WTC11 (cell line): Measurements from ENCODE around the gene SNX9. TPM values are rescaled to one million over a fixed set of nuclear protein-coding genes. Genes with fewer than 3 reads are reported as not detected.

ENCODE experiments used
- ATAC-seq: fragments of 200-7000 bp; cut with Tn5 transposase; 2 replicates; pipeline ENCODE4 v1.10.0; 2021; ENCODE audit warnings: mild to moderate bottlenecking, moderate library complexity
- CTCF ChIA-PET: fragments of 300-600 bp; sonication (Branson Sonifier 250); formaldehyde crosslinking; loops from one replicate; lab custom pipeline; 2021; ENCODE audit warnings: antibody characterized with exemption; lab: Charles Lee
- POLR2A ChIA-PET: fragments of 350-600 bp; sonication (Branson Sonifier 250); formaldehyde crosslinking; loops from one replicate; lab custom pipeline; 2021; ENCODE audit warnings: antibody characterized with exemption; lab: Charles Lee
- DNase-seq: peaks from one replicate; pipeline ENCODE4 v3.0.0; 2021; ENCODE audit warnings: low spot score
- H3K27ac Mint-ChIP-seq: 2 replicates; pipeline ENCODE4 v1.8.0; 2021; ENCODE audit warnings: mixed read lengths
- H3K27me3 Mint-ChIP-seq: 2 replicates; pipeline ENCODE4 v1.8.0; 2021; ENCODE audit warnings: low read depth, mild to moderate bottlenecking, moderate library complexity, mixed read lengths
- H3K36me3 Mint-ChIP-seq: 2 replicates; pipeline ENCODE4 v1.8.0; 2021; ENCODE audit warnings: mixed read lengths
- H3K4me1 Mint-ChIP-seq: 2 replicates; pipeline ENCODE4 v1.8.0; 2022; ENCODE audit warnings: mixed read lengths
- H3K4me3 Mint-ChIP-seq: 2 replicates; pipeline ENCODE4 v1.8.0; 2021; ENCODE audit warnings: mild to moderate bottlenecking, moderate library complexity, mixed read lengths
- H3K9me3 Mint-ChIP-seq: 2 replicates; pipeline ENCODE4 v1.8.0; 2021; ENCODE audit warnings: mixed read lengths
- CDX4 ChIP-seq: fragments of 250-450 bp; sonication (Bioruptor Pico); IDR thresholded peaks from 2 replicates; pipeline ENCODE4 v1.9.0; 2021; ENCODE audit warnings: moderate library complexity, mild to moderate bottlenecking, inconsistent platforms, borderline replicate concordance
- FOXK1 ChIP-seq: sonication (generic); formaldehyde crosslinking; IDR thresholded peaks from 2 replicates; pipeline ENCODE4 v1.8.0; 2022; ENCODE audit warnings: mild to moderate bottlenecking, moderate library complexity, missing genetic modification reagents
- FOXP1 ChIP-seq: sonication (generic); formaldehyde crosslinking; IDR thresholded peaks from 2 replicates; pipeline ENCODE4 v1.8.0; 2022; ENCODE audit warnings: missing genetic modification reagents, mild to moderate bottlenecking, moderate library complexity, borderline replicate concordance
- NFE2L1 ChIP-seq: sonication (generic); formaldehyde crosslinking; IDR thresholded peaks from 2 replicates; pipeline ENCODE4 v1.8.1; 2023; ENCODE audit warnings: missing genetic modification reagents
- NFYB ChIP-seq: sonication (generic); formaldehyde crosslinking; conservative IDR thresholded peaks from 2 replicates; pipeline ENCODE4 v1.8.0; 2022; ENCODE audit warnings: low read depth, missing genetic modification reagents
- NR1H2 ChIP-seq: sonication (generic); formaldehyde crosslinking; IDR thresholded peaks from 2 replicates; pipeline ENCODE4 v1.9.0; 2021; ENCODE audit warnings: mild to moderate bottlenecking, moderate library complexity, missing genetic modification reagents
- NR2C2 ChIP-seq: sonication (generic); formaldehyde crosslinking; IDR thresholded peaks from 2 replicates; pipeline ENCODE4 v1.8.0; 2022; ENCODE audit warnings: mild to moderate bottlenecking, missing genetic modification reagents
- SMAD3 ChIP-seq: sonication (generic); formaldehyde crosslinking; IDR thresholded peaks from 2 replicates; pipeline ENCODE4 v1.8.0; 2022; ENCODE audit warnings: missing genetic modification reagents, mild to moderate bottlenecking, borderline replicate concordance
- SP1 ChIP-seq: sonication (generic); formaldehyde crosslinking; conservative IDR thresholded peaks from 2 replicates; pipeline ENCODE4 v1.8.1; 2022; ENCODE audit warnings: missing genetic modification reagents
- TCF7 ChIP-seq: sonication (generic); formaldehyde crosslinking; IDR thresholded peaks from 2 replicates; pipeline ENCODE4 v1.8.0; 2022; ENCODE audit warnings: mild to moderate bottlenecking, low read depth, missing genetic modification reagents, moderate library complexity
- TEAD4 ChIP-seq: sonication (generic); formaldehyde crosslinking; IDR thresholded peaks from 2 replicates; pipeline ENCODE4 v1.8.0; 2022; ENCODE audit warnings: mild to moderate bottlenecking, missing genetic modification reagents
- USF2 ChIP-seq: sonication (generic); formaldehyde crosslinking; IDR thresholded peaks from 2 replicates; pipeline ENCODE4 v1.8.1; 2023; ENCODE audit warnings: mild to moderate bottlenecking, missing genetic modification reagents, moderate library complexity
- ZNF138 ChIP-seq: sonication (generic); formaldehyde crosslinking; conservative IDR thresholded peaks from 2 replicates; pipeline ENCODE4 v1.8.1; 2022; ENCODE audit warnings: mild to moderate bottlenecking, moderate library complexity, missing genetic modification reagents
- ZNF281 ChIP-seq: sonication (generic); formaldehyde crosslinking; IDR thresholded peaks from 2 replicates; pipeline ENCODE4 v1.8.0; 2023; ENCODE audit warnings: mild to moderate bottlenecking, missing genetic modification reagents
- total RNA-seq: library from RNA; stranded (reverse); gene quantifications from 3 replicates; pipeline ENCODE4 v1.2.3, GENCODE V29; 2021
- TF ChIP-seq, protein P1 (sequence below): sonication (generic); formaldehyde crosslinking; IDR thresholded peaks from 2 replicates; pipeline ENCODE4 v1.8.1; 2022; ENCODE audit warnings: low read depth, missing genetic modification reagents, borderline replicate concordance
- TF ChIP-seq, protein P2 (sequence below): sonication (generic); formaldehyde crosslinking; IDR thresholded peaks from 2 replicates; pipeline ENCODE4 v1.8.0; 2022; ENCODE audit warnings: mild to moderate bottlenecking, missing genetic modification reagents
- TF ChIP-seq, protein P3 (sequence below): sonication (generic); formaldehyde crosslinking; IDR thresholded peaks from 2 replicates; pipeline ENCODE4 v1.8.1; 2023; ENCODE audit warnings: mild to moderate bottlenecking, missing genetic modification reagents
- TF ChIP-seq, protein P4 (sequence below): sonication (generic); formaldehyde crosslinking; IDR thresholded peaks from 2 replicates; pipeline ENCODE4 v1.8.0; 2022; ENCODE audit warnings: mild to moderate bottlenecking, missing genetic modification reagents

The SNX9 gene
- total RNA-seq, 1 experiment from 2014 or later: 35.0 TPM

DNA sequence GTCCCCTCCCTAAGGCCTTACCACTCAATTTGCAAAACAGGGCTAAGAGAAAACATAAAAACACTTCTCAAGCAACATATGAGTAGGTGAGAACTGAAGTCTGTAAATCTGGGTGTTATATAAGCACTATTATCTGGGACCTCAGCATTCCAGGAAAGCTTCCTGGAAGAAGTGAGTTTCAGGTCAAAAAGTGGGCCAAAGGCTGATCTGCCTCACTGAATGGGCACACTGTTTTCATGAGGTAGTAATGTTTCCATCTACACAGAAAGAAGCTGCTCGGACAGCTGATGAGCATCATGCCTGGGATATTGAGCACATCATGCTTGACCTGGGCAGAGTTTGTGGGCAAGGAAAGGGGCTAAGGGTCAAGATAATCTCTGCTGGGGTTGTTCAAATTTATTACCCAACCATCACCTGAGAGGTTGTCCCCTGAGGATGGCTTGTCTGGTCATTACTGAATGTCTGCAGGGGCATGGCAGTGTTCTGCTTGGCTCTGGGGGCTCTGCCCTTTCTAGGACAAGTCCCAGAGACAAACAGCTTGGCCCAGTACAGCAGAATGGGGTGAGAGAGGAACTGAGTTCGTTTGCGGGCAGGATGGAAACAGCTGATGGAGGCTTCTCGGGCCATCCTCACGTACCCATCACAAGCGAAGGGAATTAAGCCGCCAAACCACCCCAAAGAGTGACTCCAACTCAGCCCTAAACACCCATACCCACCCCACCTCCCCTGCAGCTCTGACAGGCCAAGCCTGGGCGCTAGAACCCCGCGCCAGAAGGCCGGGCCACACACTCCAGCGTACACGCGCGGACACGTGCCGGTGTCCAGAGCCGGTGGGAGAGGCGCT lies 157.5 kb downstream of the SNX9 start:
- Mint-ChIP-seq H3K27ac (no peak overlapping the region), H3K9me3 (no peaks in the 10 kb centered on the region), H3K36me3 (no peaks in the 10 kb centered on the region), H3K4me3 (peak overlapping the region; percentile 68), H3K27me3 (peaks cover 33% of the 10 kb centered on the region), H3K4me1 (peaks cover 40% of the 10 kb centered on the region)
- peak; percentile 8 for ATAC-seq
- CTCF ChIA-PET: interaction anchor here (1.1 to 1.3 kb wide), 2 partner anchors 32 to 46 kb away, joined by 3 to 5 read pairs; no protein-coding TSS in a partner anchor
- DNase-seq: peak; percentile 36
- POLR2A ChIA-PET: interaction anchor here (1.0 kb wide), 1 partner anchor 46 kb away, joined by 3 read pairs; no protein-coding TSS in a partner anchor
- no peak for TF ChIP-seq TCF7
- TF ChIP-seq, protein P1, sequence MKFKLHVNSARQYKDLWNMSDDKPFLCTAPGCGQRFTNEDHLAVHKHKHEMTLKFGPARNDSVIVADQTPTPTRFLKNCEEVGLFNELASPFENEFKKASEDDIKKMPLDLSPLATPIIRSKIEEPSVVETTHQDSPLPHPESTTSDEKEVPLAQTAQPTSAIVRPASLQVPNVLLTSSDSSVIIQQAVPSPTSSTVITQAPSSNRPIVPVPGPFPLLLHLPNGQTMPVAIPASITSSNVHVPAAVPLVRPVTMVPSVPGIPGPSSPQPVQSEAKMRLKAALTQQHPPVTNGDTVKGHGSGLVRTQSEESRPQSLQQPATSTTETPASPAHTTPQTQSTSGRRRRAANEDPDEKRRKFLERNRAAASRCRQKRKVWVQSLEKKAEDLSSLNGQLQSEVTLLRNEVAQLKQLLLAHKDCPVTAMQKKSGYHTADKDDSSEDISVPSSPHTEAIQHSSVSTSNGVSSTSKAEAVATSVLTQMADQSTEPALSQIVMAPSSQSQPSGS (CRISPR knock-in tag): no peak
- no peak for TF ChIP-seq FOXP1 (CRISPR knock-in tag)
- TF ChIP-seq, protein P2, sequence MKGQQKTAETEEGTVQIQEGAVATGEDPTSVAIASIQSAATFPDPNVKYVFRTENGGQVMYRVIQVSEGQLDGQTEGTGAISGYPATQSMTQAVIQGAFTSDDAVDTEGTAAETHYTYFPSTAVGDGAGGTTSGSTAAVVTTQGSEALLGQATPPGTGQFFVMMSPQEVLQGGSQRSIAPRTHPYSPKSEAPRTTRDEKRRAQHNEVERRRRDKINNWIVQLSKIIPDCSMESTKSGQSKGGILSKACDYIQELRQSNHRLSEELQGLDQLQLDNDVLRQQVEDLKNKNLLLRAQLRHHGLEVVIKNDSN (CRISPR knock-in tag): no peak
- TF ChIP-seq CDX4 (CRISPR knock-in tag): no peak
- TF ChIP-seq NR2C2 (CRISPR knock-in tag): no peak
- no peak for TF ChIP-seq ZNF281 (CRISPR knock-in tag)
- no peak for TF ChIP-seq SMAD3

DNA sequence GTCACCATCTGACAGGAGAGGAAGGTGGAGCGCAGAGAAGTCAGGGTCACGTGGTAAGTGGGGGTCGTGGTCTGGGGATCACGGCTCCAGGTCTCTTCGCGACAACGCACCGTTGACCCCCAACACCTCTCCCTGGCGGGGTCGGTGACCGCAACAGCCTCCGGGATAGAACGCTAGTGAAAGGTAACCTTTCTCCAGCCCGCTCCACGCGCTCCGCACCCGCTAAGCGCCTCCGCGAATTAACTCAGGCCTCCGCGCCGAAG lies 158.0 kb downstream of the SNX9 start:
- Mint-ChIP-seq H3K4me1 (peaks cover 46% of the 10 kb centered on the region), H3K36me3 (no peaks in the 10 kb centered on the region), H3K27ac (no peak overlapping the region), H3K4me3 (peak overlapping the region; percentile 68), H3K27me3 (peaks cover 32% of the 10 kb centered on the region), H3K9me3 (no peaks in the 10 kb centered on the region)
- TF ChIP-seq FOXK1 (CRISPR knock-in tag) (0 out of 2 replicates have a peak, but pooled peaks have one; percentile 42), NFE2L1 (CRISPR knock-in tag) (peak; percentile 79; the same call in 1 of the 2 replicates), TEAD4 (CRISPR knock-in tag) (no peak), NR1H2 (CRISPR knock-in tag) (no peak), SP1 (CRISPR knock-in tag) (0 out of 2 replicates have a peak, but pooled peaks have one; percentile 5), ZNF138 (CRISPR knock-in tag) (no peak), USF2 (CRISPR knock-in tag) (peak; percentile 84), NFYB (CRISPR knock-in tag) (0 out of 2 replicates have a peak, but pooled peaks have one; percentile 12)
- TF ChIP-seq, protein P3, sequence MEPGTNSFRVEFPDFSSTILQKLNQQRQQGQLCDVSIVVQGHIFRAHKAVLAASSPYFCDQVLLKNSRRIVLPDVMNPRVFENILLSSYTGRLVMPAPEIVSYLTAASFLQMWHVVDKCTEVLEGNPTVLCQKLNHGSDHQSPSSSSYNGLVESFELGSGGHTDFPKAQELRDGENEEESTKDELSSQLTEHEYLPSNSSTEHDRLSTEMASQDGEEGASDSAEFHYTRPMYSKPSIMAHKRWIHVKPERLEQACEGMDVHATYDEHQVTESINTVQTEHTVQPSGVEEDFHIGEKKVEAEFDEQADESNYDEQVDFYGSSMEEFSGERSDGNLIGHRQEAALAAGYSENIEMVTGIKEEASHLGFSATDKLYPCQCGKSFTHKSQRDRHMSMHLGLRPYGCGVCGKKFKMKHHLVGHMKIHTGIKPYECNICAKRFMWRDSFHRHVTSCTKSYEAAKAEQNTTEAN (CRISPR knock-in tag): peak; percentile 39; the same call in 1 of the 2 replicates
- TF ChIP-seq, protein P2 (CRISPR knock-in tag): peak; percentile 80
- TF ChIP-seq, protein P4, sequence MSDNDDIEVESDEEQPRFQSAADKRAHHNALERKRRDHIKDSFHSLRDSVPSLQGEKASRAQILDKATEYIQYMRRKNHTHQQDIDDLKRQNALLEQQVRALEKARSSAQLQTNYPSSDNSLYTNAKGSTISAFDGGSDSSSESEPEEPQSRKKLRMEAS: peak; percentile 53; the same call in 1 of the 2 replicates
- DNase-seq (no peak), ATAC-seq (peak; percentile 3; the same call in 1 of the 2 replicates)
- ChIA-PET POLR2A (interaction anchor here (1.0 kb wide), 1 partner anchor 45 kb away, joined by 3 read pairs; no protein-coding TSS in a partner anchor), CTCF (interaction anchor here (1.3 kb wide), 1 partner anchor 45 kb away, joined by 5 read pairs; no protein-coding TSS in a partner anchor)
